HEK293T (cell line): ENCODE results near the gene CACNG8.

Experiments used
- CTCF ChIA-PET: fragments of 350-600 bp; formaldehyde crosslinking; extraction: SDS; loops from one replicate; lab custom pipeline; 2021; ENCODE audit warnings: antibody characterized with exemption, inconsistent platforms; lab: Yijun Ruan, JAX
- POLR2A ChIA-PET: fragments of 350-600 bp; formaldehyde crosslinking; extraction: SDS; loops from one replicate; lab custom pipeline; 2020; ENCODE audit warnings: antibody characterized with exemption, inconsistent platforms; lab: Yijun Ruan, JAX
- DNase-seq: peaks from one replicate; pipeline ENCODE4 v3.0.0; 2012; ENCODE audit warnings: mixed read lengths; ENCODE audit errors: extremely low spot score
- ARNT ChIP-seq: fragments of 450-650 bp; IDR thresholded peaks from 2 replicates; pipeline ENCODE4 v1.6.1; 2017; ENCODE audit warnings: mild to moderate bottlenecking
- BHLHE40 ChIP-seq: fragments of 450-650 bp; IDR thresholded peaks from 2 replicates; pipeline ENCODE4 v1.6.1; 2016; ENCODE audit warnings: mild to moderate bottlenecking, moderate library complexity, borderline replicate concordance
- CTBP1 ChIP-seq: fragments of 450-650 bp; IDR thresholded peaks from 2 replicates; pipeline ENCODE4 v1.6.1; 2016; ENCODE audit warnings: borderline replicate concordance
- ELF4 ChIP-seq: fragments of 450-650 bp; IDR thresholded peaks from 2 replicates; pipeline ENCODE4 v1.6.1; 2017; ENCODE audit warnings: antibody characterized with exemption
- FOXA1 ChIP-seq: fragments of 450-650 bp; IDR thresholded peaks from 2 replicates; pipeline ENCODE4 v1.6.1; 2016; ENCODE audit warnings: mild to moderate bottlenecking
- FOXK2 ChIP-seq: fragments of 450-650 bp; IDR thresholded peaks from 2 replicates; pipeline ENCODE4 v1.6.1; 2016; ENCODE audit warnings: mild to moderate bottlenecking
- FOXM1 ChIP-seq: fragments of 450-650 bp; IDR thresholded peaks from 2 replicates; pipeline ENCODE4 v1.6.1; 2017; ENCODE audit warnings: mild to moderate bottlenecking, borderline replicate concordance
- HDGF ChIP-seq: fragments of 450-650 bp; IDR thresholded peaks from 2 replicates; pipeline ENCODE4 v1.6.1; 2017; ENCODE audit warnings: antibody characterized with exemption, borderline replicate concordance
- L3MBTL2 ChIP-seq: fragments of 450-650 bp; conservative IDR thresholded peaks from 2 replicates; pipeline ENCODE4 v1.6.1; 2016; ENCODE audit warnings: mild to moderate bottlenecking
- LEF1 ChIP-seq: fragments of 450-650 bp; IDR thresholded peaks from 2 replicates; pipeline ENCODE4 v1.6.1; 2017; ENCODE audit warnings: mild to moderate bottlenecking, borderline replicate concordance
- NFRKB ChIP-seq: fragments of 450-650 bp; IDR thresholded peaks from 2 replicates; pipeline ENCODE4 v1.6.1; 2016; ENCODE audit warnings: mild to moderate bottlenecking, moderate library complexity
- SP1 ChIP-seq: fragments of 450-650 bp; IDR thresholded peaks from 2 replicates; pipeline ENCODE4 v1.6.1; 2017
- SUZ12 ChIP-seq: fragments of 450-650 bp; IDR thresholded peaks from 2 replicates; pipeline ENCODE4 v1.6.1; 2016; ENCODE audit warnings: mild to moderate bottlenecking
- TARDBP ChIP-seq: fragments of 450-650 bp; IDR thresholded peaks from 2 replicates; pipeline ENCODE4 v1.6.1; 2016
- ZNF384 ChIP-seq: fragments of 450-650 bp; IDR thresholded peaks from 2 replicates; pipeline ENCODE4 v1.6.1; 2016
- TF ChIP-seq, protein P1 (sequence below): fragments of 450-650 bp; IDR thresholded peaks from 2 replicates; pipeline ENCODE4 v1.6.1; 2016

CACNG8 gene

DNA sequence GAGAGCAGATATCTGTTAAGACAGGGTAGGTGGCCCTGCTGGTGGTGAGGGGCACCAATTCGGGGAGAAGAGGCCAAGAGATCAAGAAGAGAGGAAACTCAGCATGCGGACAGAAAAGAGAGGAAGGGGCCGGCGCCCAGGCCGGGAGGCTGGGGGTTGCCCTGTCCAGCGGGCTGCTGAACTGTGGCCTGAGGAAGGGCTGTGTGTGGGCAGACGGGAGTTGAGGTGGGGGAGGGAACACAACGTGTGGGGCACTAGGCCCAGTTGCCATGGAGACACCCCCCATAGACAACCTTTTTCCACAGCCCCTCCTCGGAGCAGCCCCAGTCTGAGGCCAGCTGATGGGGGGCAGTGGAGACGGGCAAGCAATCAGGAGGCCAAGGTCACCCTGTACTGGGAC, 2.5 kb upstream of the CACNG8 start:
- TF ChIP-seq CTBP1 (no peak), SUZ12 (no peak), ZNF384 (no peak), FOXA1 (no peak), L3MBTL2 (no peak), NFRKB (no peak), BHLHE40 (no peak), ELF4 (no peak), FOXM1 (no peak), FOXK2 (no peak), HDGF (no peak), LEF1 (no peak), TARDBP (no peak), ARNT (no peak), SP1 (no peak)
- TF ChIP-seq, protein P1, sequence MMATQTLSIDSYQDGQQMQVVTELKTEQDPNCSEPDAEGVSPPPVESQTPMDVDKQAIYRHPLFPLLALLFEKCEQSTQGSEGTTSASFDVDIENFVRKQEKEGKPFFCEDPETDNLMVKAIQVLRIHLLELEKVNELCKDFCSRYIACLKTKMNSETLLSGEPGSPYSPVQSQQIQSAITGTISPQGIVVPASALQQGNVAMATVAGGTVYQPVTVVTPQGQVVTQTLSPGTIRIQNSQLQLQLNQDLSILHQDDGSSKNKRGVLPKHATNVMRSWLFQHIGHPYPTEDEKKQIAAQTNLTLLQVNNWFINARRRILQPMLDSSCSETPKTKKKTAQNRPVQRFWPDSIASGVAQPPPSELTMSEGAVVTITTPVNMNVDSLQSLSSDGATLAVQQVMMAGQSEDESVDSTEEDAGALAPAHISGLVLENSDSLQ, result no peak
- CTCF ChIA-PET, result no interaction called here
- DNase-seq, result no peak
- POLR2A ChIA-PET, result interaction anchor here (0.7 to 1.2 kb wide), 3 partner anchors 8 to 20 kb away, joined by 3 to 4 read pairs (median 3); no protein-coding TSS in a partner anchor

DNA sequence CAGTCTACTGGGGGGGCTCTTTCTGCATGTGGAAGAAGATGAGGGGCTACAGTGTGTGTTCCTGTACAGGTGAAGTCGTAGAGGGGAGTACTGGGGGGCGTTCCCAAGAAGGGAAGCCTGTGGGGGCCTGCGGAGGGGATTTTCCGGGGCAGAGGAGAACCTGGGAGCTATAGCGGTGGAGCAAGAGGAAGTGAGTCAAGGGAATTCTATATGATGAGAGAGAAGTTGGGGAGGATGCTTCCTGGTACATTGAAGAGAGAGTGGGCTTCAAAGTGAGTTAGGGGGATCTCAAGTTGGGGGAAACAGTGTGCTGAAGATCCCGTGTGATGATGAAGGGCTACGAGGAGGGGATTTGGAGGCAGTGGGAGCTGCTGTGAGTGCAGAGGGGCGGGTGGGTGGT, 1.9 kb upstream of the CACNG8 start:
- POLR2A ChIA-PET, result interaction anchor here (0.8 to 1.2 kb wide), 3 partner anchors 10 to 19 kb away, joined by 3 to 4 read pairs (median 3); no protein-coding TSS in a partner anchor
- no peak for TF ChIP-seq LEF1
- no peak for TF ChIP-seq FOXA1
- TF ChIP-seq TARDBP, result no peak
- no peak for TF ChIP-seq FOXK2
- TF ChIP-seq SP1, result no peak
- no peak for TF ChIP-seq CTBP1
- no peak for TF ChIP-seq ZNF384
- no peak for TF ChIP-seq SUZ12
- no peak for TF ChIP-seq FOXM1
- TF ChIP-seq BHLHE40, result no peak
- TF ChIP-seq ARNT, result no peak
- TF ChIP-seq HDGF, result no peak
- no peak for TF ChIP-seq ELF4
- TF ChIP-seq, protein P1, result no peak
- TF ChIP-seq L3MBTL2, result no peak
- TF ChIP-seq NFRKB, result no peak
- CTCF ChIA-PET, result interaction anchor here (0.6 kb wide), 1 partner anchor 14 kb away, joined by 4 read pairs; no protein-coding TSS in a partner anchor
- no peak for DNase-seq

DNA sequence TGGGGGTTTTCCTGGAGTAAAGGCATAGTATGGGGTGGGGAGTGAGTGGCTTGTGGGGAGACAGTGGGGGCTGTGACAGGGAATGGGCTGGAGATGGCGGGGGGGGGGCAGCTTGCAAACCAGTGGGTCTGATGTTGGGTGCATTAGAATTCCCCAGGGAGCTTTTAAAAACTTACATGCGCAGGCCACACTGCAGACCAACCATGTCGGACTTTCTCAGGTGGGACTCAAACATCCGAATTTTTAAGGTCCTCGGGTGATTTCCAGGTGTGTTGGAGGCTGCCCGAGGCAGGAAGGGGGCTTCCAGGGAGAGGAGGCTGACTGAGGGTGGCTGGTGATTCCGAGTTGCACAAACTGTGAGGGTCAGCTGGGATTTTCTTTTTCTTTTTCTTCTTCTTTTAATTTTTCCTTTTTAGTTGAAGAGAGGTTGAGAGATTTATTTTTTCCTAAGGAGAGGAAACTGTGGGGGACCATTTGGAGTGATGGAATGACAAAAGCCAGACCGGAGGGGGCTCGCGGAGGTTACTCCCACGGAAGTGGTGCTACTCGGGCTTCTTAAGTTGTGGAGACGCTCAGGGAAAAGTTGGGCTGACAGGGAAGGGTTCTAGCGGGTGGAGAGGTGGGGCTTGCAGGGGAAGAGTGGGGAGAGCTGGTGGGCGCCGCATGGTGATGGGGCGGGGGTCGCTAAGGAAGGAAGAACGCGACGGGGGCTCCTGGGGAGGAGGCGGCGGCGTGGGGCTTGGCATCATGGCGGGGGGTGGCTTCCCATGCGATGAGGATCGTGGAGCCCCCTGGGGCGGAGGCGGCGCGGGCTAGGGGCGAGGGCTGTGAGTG, 997 bp upstream of the CACNG8 start:
- peak; percentile 66 for TF ChIP-seq CTBP1
- TF ChIP-seq LEF1, result no peak
- TF ChIP-seq ARNT, result no peak
- TF ChIP-seq SUZ12, result no peak
- no peak for TF ChIP-seq FOXM1
- TF ChIP-seq, protein P1, result peak; percentile 69
- TF ChIP-seq FOXA1, result no peak
- no peak for TF ChIP-seq BHLHE40
- peak; percentile 59; the same call in 1 of the 2 replicates for TF ChIP-seq TARDBP
- TF ChIP-seq SP1, result no peak
- no peak; the same call in 1 of the 2 replicates for TF ChIP-seq NFRKB
- TF ChIP-seq L3MBTL2, result peak; percentile 71
- no peak for TF ChIP-seq ZNF384
- CTCF ChIA-PET, result interaction anchor here (0.6 kb wide), 1 partner anchor 14 kb away, joined by 4 read pairs; no protein-coding TSS in a partner anchor
- peak; percentile 77 for DNase-seq
- POLR2A ChIA-PET, result interaction anchor here (0.8 to 1.2 kb wide), 3 partner anchors 10 to 19 kb away, joined by 3 to 4 read pairs (median 3); no protein-coding TSS in a partner anchor

DNA sequence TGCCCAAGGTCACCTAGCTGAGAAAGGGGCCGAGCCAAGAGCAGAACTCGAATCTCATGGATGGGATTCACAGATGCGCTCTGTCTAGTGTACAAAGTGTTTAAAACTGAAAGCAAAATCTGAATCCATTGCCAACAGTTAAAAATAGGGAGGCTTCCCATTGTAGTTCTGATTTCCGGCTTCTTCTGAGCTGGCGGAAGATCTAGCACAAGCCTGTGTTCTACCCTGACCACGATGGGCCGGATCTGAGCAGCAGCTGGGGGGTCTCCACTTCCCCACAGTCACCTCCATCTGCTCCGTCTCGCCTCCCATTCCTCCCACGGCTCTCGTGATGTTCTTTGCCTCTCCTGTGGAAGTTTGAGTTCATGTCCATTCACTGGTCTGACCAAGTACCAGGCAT, 2.4 kb downstream of the CACNG8 start:
- DNase-seq, result no peak
- CTCF ChIA-PET, result no interaction called here
- POLR2A ChIA-PET, result no interaction called here
- no peak for TF ChIP-seq TARDBP
- TF ChIP-seq NFRKB, result no peak
- TF ChIP-seq BHLHE40, result no peak
- TF ChIP-seq, protein P1, result no peak
- TF ChIP-seq HDGF, result no peak
- TF ChIP-seq ELF4, result no peak
- TF ChIP-seq L3MBTL2, result no peak
- no peak for TF ChIP-seq ZNF384
- TF ChIP-seq LEF1, result no peak
- TF ChIP-seq FOXA1, result no peak
- TF ChIP-seq SUZ12, result no peak
- TF ChIP-seq SP1, result no peak
- TF ChIP-seq CTBP1, result no peak
- TF ChIP-seq FOXK2, result no peak
